K562 (cell line): ENCODE measurements around the gene DACT3. TPM values are rescaled to one million over a fixed set of nuclear protein-coding genes. Genes with fewer than 3 reads are reported as not detected.
A peak's percentile ranks its signal among the peaks of the same experiment; 100 is the strongest.

ENCODE experiments used
- ATAC-seq: fragments of 200-7000 bp; cut with Tn5 transposase; 3 replicates; pipeline ENCODE4 v1.9.1; 2020; ENCODE audit warnings: moderate library complexity
- BruUV-seq: library from RNA; stranded (reverse); fragments of 400-500 nt; replicated peaks from 2 replicates; lab custom pipeline; 2021; lab: Mats Ljungman, UMichigan
- CTCF ChIA-PET: fragments of 300-600 bp; formaldehyde crosslinking; extraction: SDS; loops from one replicate; lab custom pipeline; 2021; ENCODE audit warnings: low intra/inter-chr PET ratio; lab: Yijun Ruan, JAX
- POLR2A ChIA-PET: fragments of 300-600, 350-650 bp; sonication (Branson Sonifier 250); formaldehyde crosslinking; extraction: SDS; loops from one replicate; lab custom pipeline; 2021; ENCODE audit warnings: antibody characterized with exemption, inconsistent platforms; lab: Yijun Ruan, JAX
- DNase-seq, 4 experiments: peaks; one replicate each; pipeline versions ENCODE4 v3.0.0 to v3.0.0-alpha.2; 2011 to 2018; ENCODE audit warnings: low spot score in 3 of 4, mixed read lengths in 3 of 4; ENCODE audit errors: extremely low read depth in 1 of 4
- FAIRE-seq: peaks from 2 replicates; lab custom pipeline; 2011; peaks lifted over from hg19 to GRCh38; lab: Jason Lieb, UNC
- H2AFZ ChIP-seq: 2 replicates; pipeline ENCODE4 v1.6.0; 2011; ENCODE audit warnings: low read depth, low read length, control low read depth, inconsistent platforms
- H3K27ac ChIP-seq: fragments of 200-600 bp; 3 replicates; pipeline ENCODE4 v1.8.0; 2011; ENCODE audit warnings: low read depth, mild to moderate bottlenecking, control low read depth, inconsistent platforms, low read length, moderate library complexity, mixed read lengths; ENCODE audit errors: extremely low read depth
- H3K27me3 ChIP-seq, 2 experiments: fragments of 300-600 bp in 1 of 2; 2 replicates in 1 of 2; 3 replicates in 1 of 2; pipeline versions ENCODE4 v1.6.0 to v1.8.0; 2011; ENCODE audit warnings: inconsistent platforms in 2 of 2, low read length in 2 of 2, mild to moderate bottlenecking in 1 of 2, mixed read lengths in 1 of 2, moderate library complexity in 1 of 2; ENCODE audit not compliant: control insufficient read depth in 2 of 2, insufficient read depth in 2 of 2
- H3K36me3 ChIP-seq: fragments of 300-600 bp; 3 replicates; pipeline ENCODE4 v1.8.0; 2011; ENCODE audit warnings: mild to moderate bottlenecking, low read length, inconsistent platforms; ENCODE audit not compliant: control insufficient read depth, insufficient read depth
- H3K4me1 ChIP-seq, 2 experiments: fragments of 200-600 bp in 1 of 2; replicated peaks in 1 of 2; 2 replicates in 1 of 2; 3 replicates in 1 of 2; pipeline versions ENCODE4 v1.5.1 to v1.8.0; 2011; ENCODE audit warnings: inconsistent platforms in 2 of 2, low read length in 2 of 2, mild to moderate bottlenecking in 1 of 2, mixed read lengths in 1 of 2, moderate library complexity in 1 of 2; ENCODE audit not compliant: control insufficient read depth in 2 of 2, insufficient read depth in 2 of 2
- H3K4me2 ChIP-seq: 2 replicates; pipeline ENCODE4 v1.6.1; 2011; ENCODE audit warnings: low read length, control low read depth, inconsistent platforms, mixed read lengths; ENCODE audit not compliant: insufficient read depth
- H3K4me3 ChIP-seq: fragments of 200-600 bp; sonication (generic), shearing (Covaris generic); 2 replicates; pipeline ENCODE4 v1.5.1; 2016; ENCODE audit warnings: control low read depth, inconsistent platforms
- H3K79me2 ChIP-seq: fragments of 200-600 bp; 3 replicates; pipeline ENCODE4 v1.8.0; 2011; ENCODE audit warnings: low read length, inconsistent platforms; ENCODE audit not compliant: control insufficient read depth, insufficient read depth
- H3K9ac ChIP-seq, 2 experiments: 2 replicates each; pipeline versions ENCODE4 v1.6.0 to v1.6.1; 2011; ENCODE audit warnings: low read depth in 2 of 2, low read length in 2 of 2, control low read depth in 1 of 2, inconsistent platforms in 1 of 2, mild to moderate bottlenecking in 1 of 2, mixed read lengths in 1 of 2; ENCODE audit not compliant: insufficient read depth in 1 of 2
- H3K9me1 ChIP-seq: one replicate; pipeline ENCODE4 v1.6.0; 2011; ENCODE audit warnings: inconsistent platforms, mild to moderate bottlenecking, low read length, moderate library complexity; ENCODE audit not compliant: control insufficient read depth, insufficient read depth
- H3K9me3 ChIP-seq: replicated peaks from 2 replicates; pipeline ENCODE4 v1.5.1; 2011; ENCODE audit warnings: low read depth, low read length, inconsistent platforms; ENCODE audit not compliant: control insufficient read depth, insufficient read depth
- H4K20me1 ChIP-seq: replicated peaks from 2 replicates; pipeline ENCODE4 v1.6.1; 2011; ENCODE audit warnings: low read length, inconsistent platforms, mixed read lengths; ENCODE audit not compliant: control insufficient read depth, insufficient read depth
- GABPA ChIP-seq: fragments of 200-800 bp; sonication (Bioruptor generic); conservative IDR thresholded peaks from 2 replicates; pipeline ENCODE4 v1.6.1; 2016; ENCODE audit warnings: low read depth, missing genetic modification characterization, missing compliant biosample characterization
- SAFB2 ChIP-seq: fragments of 200-400 bp; formaldehyde crosslinking; IDR thresholded peaks from 2 replicates; pipeline ENCODE4 v1.6.1; 2018; ENCODE audit warnings: borderline replicate concordance, low read length, low read depth, moderate library complexity; ENCODE audit not compliant: severe bottlenecking
- TARDBP ChIP-seq: fragments of 450-650 bp; IDR thresholded peaks from 2 replicates; pipeline ENCODE4 v1.6.1; 2016
- ZNF146 ChIP-seq: IDR thresholded peaks from one replicate; pipeline ENCODE4 v1.6.1; 2018; ENCODE audit warnings: missing compliant biosample characterization; ENCODE audit not compliant: unreplicated experiment
- WGBS: fragments of 100-300 bp; shearing (Covaris generic); methylation state at CpG from one replicate; pipeline ENCODE4 v1.1.6; 2016; ENCODE audit warnings: low coverage, mixed read lengths; ENCODE audit not compliant: insufficient coverage; ENCODE audit errors: missing lambda C conversion rate; 5-methylcytosine and 5-hydroxymethylcytosine counted together
- in situ Hi-C: fragments of 300-500 bp; cut with MboI; formaldehyde crosslinking; loops from 4 replicates; pipeline ENCODE4 v1.15.0; 2018; ENCODE audit warnings: inconsistent platforms, mixed read lengths
- intact Hi-C: fragments of 100-400 bp; cut with micrococcal nuclease; formaldehyde crosslinking; loops from 2 replicates; pipeline ENCODE4 v1.14.2; 2022
- polyA plus RNA-seq, 8 experiments: library from polyadenylated mRNA; depleted of rRNA in 4 of 8; stranded (reverse) in 5 of 8; unstranded in 3 of 8; fragments of >200 nt; fragmentation: Nextera tagmentation in 2 of 8; fragmentation: Illumina TruSeq in 1 of 8; extraction: Ambion mirVana in 2 of 8; extraction: Trizol in 1 of 8; gene quantifications; 2 replicates each; pipeline versions ENCODE4 v1.2.1 to v1.2.3, GENCODE V29; 2011 to 2014; ENCODE audit warnings: inconsistent platforms in 1 of 8, missing spikeins in 1 of 8
- total RNA-seq, 7 experiments: library from RNA; depleted of rRNA in 6 of 7; stranded (reverse); fragments of >200 nt in 6 of 7; fragmentation: Illumina TruSeq in 2 of 7; extraction: Trizol in 2 of 7; gene quantifications; 2 replicates each; pipeline versions ENCODE4 v1.2.1 to v1.2.3, GENCODE V29; 2011 to 2021; ENCODE audit warnings: low replicate concordance in 1 of 7
- TF ChIP-seq, protein P1 (sequence below): sonication (generic); formaldehyde crosslinking; IDR thresholded peaks from 2 replicates; pipeline ENCODE4 v1.8.1; 2022; ENCODE audit warnings: missing genetic modification reagents
- TF ChIP-seq, protein P2 (sequence below): IDR thresholded peaks from 3 replicates; pipeline ENCODE4 v1.6.1; 2011; ENCODE audit warnings: borderline replicate concordance, mild to moderate bottlenecking, moderate library complexity; ENCODE audit not compliant: insufficient read length; ENCODE audit errors: extremely low read depth

The DACT3 gene
- total and polyA plus RNA-seq, 9 of the 15 experiments (the other 6 are each of a cell fraction or from before 2014, with no cell fraction given), result 0.67 to 6.5 (median 3.5) TPM

DNA sequence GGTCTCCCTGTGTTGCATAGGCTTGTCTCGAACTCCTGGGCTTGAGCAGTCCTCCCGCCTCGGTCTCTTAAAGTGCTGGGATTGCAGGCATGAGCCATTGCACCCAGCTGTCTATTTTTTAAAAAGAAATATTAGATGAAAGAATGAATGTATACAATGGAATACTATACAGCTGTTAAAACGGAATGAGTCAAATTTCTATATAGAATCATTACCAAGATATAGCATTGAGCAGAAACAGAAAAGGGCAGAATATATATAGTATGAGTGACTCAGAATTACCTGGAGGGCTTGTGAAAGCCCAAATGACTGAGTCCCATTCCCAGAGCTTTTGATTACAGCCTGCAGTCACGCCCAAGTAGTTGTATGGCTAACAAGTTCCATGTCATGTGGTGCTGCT, 4.4 kb downstream of the DACT3 start:
- BruUV-seq, result no TSS peak
- CTCF ChIA-PET, result no interaction called here
- no peak for ATAC-seq
- no peak overlapping the region for H3K4me2 ChIP-seq
- H3K27ac ChIP-seq, result no peak overlapping the region
- no peak overlapping the region for H3K9ac ChIP-seq
- no peaks in the 10 kb centered on the region for H3K9me1 ChIP-seq
- POLR2A ChIA-PET, result no interaction called here
- no peak overlapping the region for H2AFZ ChIP-seq
- in situ Hi-C loops, result no loop called here
- H3K36me3 ChIP-seq, result no peaks in the 10 kb centered on the region
- peaks cover 23 to 31% of the 10 kb centered on the region in 2 experiments for H3K4me1 ChIP-seq
- no peaks in the 10 kb centered on the region for H3K9me3 ChIP-seq
- no peak for FAIRE-seq
- no peaks in the 10 kb centered on the region for H3K27me3 ChIP-seq
- H3K79me2 ChIP-seq, result no peaks in the 10 kb centered on the region
- no peak for DNase-seq
- no peak overlapping the region for H3K4me3 ChIP-seq
- TF ChIP-seq, protein P1, sequence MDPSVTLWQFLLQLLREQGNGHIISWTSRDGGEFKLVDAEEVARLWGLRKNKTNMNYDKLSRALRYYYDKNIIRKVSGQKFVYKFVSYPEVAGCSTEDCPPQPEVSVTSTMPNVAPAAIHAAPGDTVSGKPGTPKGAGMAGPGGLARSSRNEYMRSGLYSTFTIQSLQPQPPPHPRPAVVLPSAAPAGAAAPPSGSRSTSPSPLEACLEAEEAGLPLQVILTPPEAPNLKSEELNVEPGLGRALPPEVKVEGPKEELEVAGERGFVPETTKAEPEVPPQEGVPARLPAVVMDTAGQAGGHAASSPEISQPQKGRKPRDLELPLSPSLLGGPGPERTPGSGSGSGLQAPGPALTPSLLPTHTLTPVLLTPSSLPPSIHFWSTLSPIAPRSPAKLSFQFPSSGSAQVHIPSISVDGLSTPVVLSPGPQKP (CRISPR knock-in tag), result no peak
- TF ChIP-seq TARDBP, result no peak
- no peak for TF ChIP-seq GABPA
- TF ChIP-seq SAFB2, result no peak
- TF ChIP-seq, protein P2, sequence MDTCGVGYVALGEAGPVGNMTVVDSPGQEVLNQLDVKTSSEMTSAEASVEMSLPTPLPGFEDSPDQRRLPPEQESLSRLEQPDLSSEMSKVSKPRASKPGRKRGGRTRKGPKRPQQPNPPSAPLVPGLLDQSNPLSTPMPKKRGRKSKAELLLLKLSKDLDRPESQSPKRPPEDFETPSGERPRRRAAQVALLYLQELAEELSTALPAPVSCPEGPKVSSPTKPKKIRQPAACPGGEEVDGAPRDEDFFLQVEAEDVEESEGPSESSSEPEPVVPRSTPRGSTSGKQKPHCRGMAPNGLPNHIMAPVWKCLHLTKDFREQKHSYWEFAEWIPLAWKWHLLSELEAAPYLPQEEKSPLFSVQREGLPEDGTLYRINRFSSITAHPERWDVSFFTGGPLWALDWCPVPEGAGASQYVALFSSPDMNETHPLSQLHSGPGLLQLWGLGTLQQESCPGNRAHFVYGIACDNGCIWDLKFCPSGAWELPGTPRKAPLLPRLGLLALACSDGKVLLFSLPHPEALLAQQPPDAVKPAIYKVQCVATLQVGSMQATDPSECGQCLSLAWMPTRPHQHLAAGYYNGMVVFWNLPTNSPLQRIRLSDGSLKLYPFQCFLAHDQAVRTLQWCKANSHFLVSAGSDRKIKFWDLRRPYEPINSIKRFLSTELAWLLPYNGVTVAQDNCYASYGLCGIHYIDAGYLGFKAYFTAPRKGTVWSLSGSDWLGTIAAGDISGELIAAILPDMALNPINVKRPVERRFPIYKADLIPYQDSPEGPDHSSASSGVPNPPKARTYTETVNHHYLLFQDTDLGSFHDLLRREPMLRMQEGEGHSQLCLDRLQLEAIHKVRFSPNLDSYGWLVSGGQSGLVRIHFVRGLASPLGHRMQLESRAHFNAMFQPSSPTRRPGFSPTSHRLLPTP, result no peak
- peak; percentile 73 for TF ChIP-seq ZNF146
- TF ChIP-seq, all 486 proteins: peak for 1
- 64% methylated on average over 5 of the region's 5 CpGs for WGBS
- no peaks in the 10 kb centered on the region for H4K20me1 ChIP-seq
- intact Hi-C loops, result no loop called here
